SK-N-SH treated with all-trans-retinoic acid at 6 μM for 48 hours (cell line): Measurements from ENCODE around the gene EXOSC2.

Experiments
- ATAC-seq: fragments of 200-7000 bp; cut with Tn5 transposase; 3 replicates; pipeline ENCODE4 v1.9.1; 2020; ENCODE audit warnings: mild to moderate bottlenecking, moderate library complexity
- ARNTL ChIP-seq: fragments of 450-650 bp; formaldehyde crosslinking; IDR thresholded peaks from 2 replicates; pipeline ENCODE4 v1.5.0; 2020; ENCODE audit warnings: low read depth, mild to moderate bottlenecking, moderate library complexity, borderline replicate concordance
- BACH2 ChIP-seq: fragments of 250-450 bp; sonication (Bioruptor Pico); IDR thresholded peaks from 2 replicates; pipeline ENCODE4 v1.9.0; 2021; ENCODE audit warnings: mild to moderate bottlenecking, borderline replicate concordance
- CREB5 ChIP-seq: fragments of 250-450 bp; sonication (Bioruptor Pico); IDR thresholded peaks from 2 replicates; pipeline ENCODE4 v1.5.1; 2020; ENCODE audit warnings: low read depth, mild to moderate bottlenecking, moderate library complexity
- CSDC2 ChIP-seq: fragments of 250-450 bp; sonication (Bioruptor Pico); IDR thresholded peaks from 2 replicates; pipeline ENCODE4 v1.5.0; 2020; ENCODE audit warnings: mild to moderate bottlenecking, moderate library complexity
- CSRNP3 ChIP-seq: fragments of 250-450 bp; sonication (Bioruptor Pico); IDR thresholded peaks from 2 replicates; pipeline ENCODE4 v1.5.1; 2021; ENCODE audit warnings: mild to moderate bottlenecking, moderate library complexity
- ESRRG ChIP-seq: fragments of 250-450 bp; sonication (Bioruptor Pico); IDR thresholded peaks from 2 replicates; pipeline ENCODE4 v1.6.1; 2021; ENCODE audit warnings: mild to moderate bottlenecking
- GLIS3 ChIP-seq: fragments of 250-450 bp; sonication (Bioruptor Pico); IDR thresholded peaks from 2 replicates; pipeline ENCODE4 v1.5.0; 2020; ENCODE audit warnings: mild to moderate bottlenecking, moderate library complexity
- ISL1 ChIP-seq: fragments of 250-450 bp; sonication (Bioruptor Pico); IDR thresholded peaks from 2 replicates; pipeline ENCODE4 v2.1.2; 2022; ENCODE audit warnings: mild to moderate bottlenecking, moderate library complexity
- OSR1 ChIP-seq: fragments of 250-450 bp; sonication (Bioruptor Pico); IDR thresholded peaks from 2 replicates; pipeline ENCODE4 v1.8.0; 2022; ENCODE audit warnings: moderate library complexity, mild to moderate bottlenecking, inconsistent platforms
- PATZ1 ChIP-seq: fragments of 250-450 bp; sonication (Bioruptor Pico); IDR thresholded peaks from 2 replicates; pipeline ENCODE4 v1.8.0; 2020; ENCODE audit warnings: mild to moderate bottlenecking, moderate library complexity, borderline replicate concordance
- PPARA ChIP-seq: fragments of 250-450 bp; sonication (Bioruptor Pico); IDR thresholded peaks from 2 replicates; pipeline ENCODE4 v1.5.0; 2020; ENCODE audit warnings: mild to moderate bottlenecking, borderline replicate concordance
- SNAI2 ChIP-seq: fragments of 250-450 bp; sonication (Bioruptor Pico); IDR thresholded peaks from 2 replicates; pipeline ENCODE4 v1.5.0; 2020; ENCODE audit warnings: mild to moderate bottlenecking, moderate library complexity
- TCF4 ChIP-seq: fragments of 250-450 bp; sonication (Bioruptor Pico); IDR thresholded peaks from 2 replicates; pipeline ENCODE4 v1.8.0; 2021; ENCODE audit warnings: mild to moderate bottlenecking, moderate library complexity, borderline replicate concordance
- TOX ChIP-seq: fragments of 250-450 bp; sonication (Bioruptor Pico); IDR thresholded peaks from 2 replicates; pipeline ENCODE4 v1.8.0; 2021; ENCODE audit warnings: mild to moderate bottlenecking, moderate library complexity, borderline replicate concordance
- TSHZ2 ChIP-seq: fragments of 250-450 bp; sonication (Bioruptor Pico); IDR thresholded peaks from 2 replicates; pipeline ENCODE4 v1.5.0; 2020; ENCODE audit warnings: mild to moderate bottlenecking, moderate library complexity
- ZC3H10 ChIP-seq: fragments of 250-450 bp; sonication (Bioruptor Pico); IDR thresholded peaks from 2 replicates; pipeline ENCODE4 v1.5.1; 2021; ENCODE audit warnings: mild to moderate bottlenecking, moderate library complexity
- ZFP3 ChIP-seq: fragments of 250-450 bp; sonication (Bioruptor Pico); IDR thresholded peaks from 2 replicates; pipeline ENCODE4 v1.5.0; 2020; ENCODE audit warnings: mild to moderate bottlenecking, moderate library complexity
- ZFP30 ChIP-seq: fragments of 450-650 bp; formaldehyde crosslinking; IDR thresholded peaks from 2 replicates; pipeline ENCODE4 v1.5.0; 2022; ENCODE audit warnings: mild to moderate bottlenecking, moderate library complexity
- ZNF565 ChIP-seq: fragments of 450-650 bp; formaldehyde crosslinking; conservative IDR thresholded peaks from 2 replicates; pipeline ENCODE4 v1.5.0; 2020; ENCODE audit warnings: low read depth, mild to moderate bottlenecking, moderate library complexity
- ZNF8 ChIP-seq: fragments of 450-650 bp; formaldehyde crosslinking; IDR thresholded peaks from 2 replicates; pipeline ENCODE4 v1.5.0; 2020; ENCODE audit warnings: mild to moderate bottlenecking, moderate library complexity

The EXOSC2 gene

GRCh38 chr9:130718562-130718961 lies 25.0 kb downstream of the EXOSC2 start (continued):
- no peak for TF ChIP-seq CREB5
- TF ChIP-seq TCF4 (CRISPR knock-in tag) = no peak
- no peak for TF ChIP-seq ZNF565 (CRISPR knock-in tag)
- TF ChIP-seq ZFP30 = no peak
- TF ChIP-seq SNAI2 (CRISPR knock-in tag) = no peak
- no peak for TF ChIP-seq ZFP3 (CRISPR knock-in tag)
- TF ChIP-seq ARNTL (CRISPR knock-in tag) = no peak
- TF ChIP-seq ZNF8 = no peak
- TF ChIP-seq CSDC2 = no peak

- ATAC-seq = no peak
- TF ChIP-seq GLIS3 (CRISPR knock-in tag) = no peak
- no peak for TF ChIP-seq PATZ1 (CRISPR knock-in tag)
Observed at GRCh38 chr9:130720762-130721161, 27.2 kb downstream of the EXOSC2 start.

- TF ChIP-seq SNAI2 (CRISPR knock-in tag) = no peak
Observed at GRCh38 chr9:130728721-130729120, 35.1 kb downstream of the EXOSC2 start.

GRCh38 chr9:130729145-130729544 lies 35.6 kb downstream of the EXOSC2 start:
- no peak for ATAC-seq

More at GRCh38 chr9:130728721-130729120, 35.1 kb downstream of the EXOSC2 start:
- no peak for ATAC-seq

More at GRCh38 chr9:130729145-130729544, 35.6 kb downstream of the EXOSC2 start:
- TF ChIP-seq OSR1 (CRISPR knock-in tag) = no peak
- TF ChIP-seq SNAI2 (CRISPR knock-in tag) = no peak
- no peak for TF ChIP-seq ZC3H10 (CRISPR knock-in tag)
- TF ChIP-seq ISL1 (CRISPR knock-in tag) = no peak
- TF ChIP-seq CSRNP3 (CRISPR knock-in tag) = no peak
- TF ChIP-seq TOX (CRISPR knock-in tag) = no peak
- TF ChIP-seq ZFP3 (CRISPR knock-in tag) = no peak
- TF ChIP-seq ZNF565 (CRISPR knock-in tag) = no peak
- no peak for TF ChIP-seq TSHZ2 (CRISPR knock-in tag)
- TF ChIP-seq BACH2 = no peak
- no peak for TF ChIP-seq PPARA
- TF ChIP-seq CSDC2 = no peak
- no peak for TF ChIP-seq ZNF8
- no peak for TF ChIP-seq TCF4 (CRISPR knock-in tag)
- TF ChIP-seq ESRRG (CRISPR knock-in tag) = no peak
